Measurements from ENCODE around the gene SLIT3. TPM values are rescaled to one million over a fixed set of nuclear protein-coding genes. Genes with fewer than 3 reads are reported as not detected.

Gene SLIT3
- total RNA-seq, 1 donor from 2014 or later: under 0.01 TPM

DNA sequence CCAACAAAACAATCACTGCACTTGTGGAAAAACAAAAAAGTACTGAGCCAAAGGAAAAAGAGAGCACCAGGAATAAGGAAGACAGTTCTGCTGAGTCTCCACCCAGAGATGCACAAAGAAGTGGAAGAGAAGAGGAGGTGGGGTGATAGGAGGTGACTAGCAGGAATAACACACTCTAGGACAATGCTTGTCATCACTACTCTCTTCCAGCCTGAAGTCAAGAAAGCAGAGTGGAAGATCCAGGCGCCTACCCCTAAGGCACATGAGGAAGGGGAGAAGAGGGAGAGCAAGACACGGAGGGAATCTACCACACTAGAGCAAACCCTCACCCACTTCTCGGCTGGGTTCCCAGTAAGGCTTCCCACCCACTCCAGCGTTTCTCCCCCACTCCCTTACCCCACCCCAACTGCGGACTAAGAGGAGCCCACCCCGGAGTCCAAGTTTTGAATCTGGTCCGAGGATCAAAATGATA, 1.7 kb downstream of the SLIT3 start:
- DNase-seq (ENCODE audit: low read depth in 2 of 2): no peak

DNA sequence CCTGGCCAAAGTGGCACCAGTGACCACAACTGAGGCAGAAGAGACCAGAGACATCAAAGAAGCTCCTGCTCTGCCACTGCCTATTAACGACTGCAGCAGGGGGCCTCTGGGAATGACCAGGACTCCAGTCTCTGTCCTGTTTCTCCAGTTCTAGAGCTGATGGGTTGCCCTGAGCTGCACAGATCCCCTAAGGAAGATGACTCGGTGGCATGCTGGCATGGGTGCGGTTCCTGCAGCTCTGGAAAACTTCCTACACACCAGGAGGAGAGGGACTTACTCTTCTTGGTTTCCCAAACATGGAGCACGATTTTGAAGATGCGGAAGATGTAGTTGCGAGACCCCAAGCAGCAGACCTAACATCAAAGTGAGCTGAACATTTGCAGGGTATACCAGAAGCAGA, 2.7 kb downstream of the SLIT3 start:
- no peak for DNase-seq (ENCODE audit: low read depth in 2 of 2)

DNA sequence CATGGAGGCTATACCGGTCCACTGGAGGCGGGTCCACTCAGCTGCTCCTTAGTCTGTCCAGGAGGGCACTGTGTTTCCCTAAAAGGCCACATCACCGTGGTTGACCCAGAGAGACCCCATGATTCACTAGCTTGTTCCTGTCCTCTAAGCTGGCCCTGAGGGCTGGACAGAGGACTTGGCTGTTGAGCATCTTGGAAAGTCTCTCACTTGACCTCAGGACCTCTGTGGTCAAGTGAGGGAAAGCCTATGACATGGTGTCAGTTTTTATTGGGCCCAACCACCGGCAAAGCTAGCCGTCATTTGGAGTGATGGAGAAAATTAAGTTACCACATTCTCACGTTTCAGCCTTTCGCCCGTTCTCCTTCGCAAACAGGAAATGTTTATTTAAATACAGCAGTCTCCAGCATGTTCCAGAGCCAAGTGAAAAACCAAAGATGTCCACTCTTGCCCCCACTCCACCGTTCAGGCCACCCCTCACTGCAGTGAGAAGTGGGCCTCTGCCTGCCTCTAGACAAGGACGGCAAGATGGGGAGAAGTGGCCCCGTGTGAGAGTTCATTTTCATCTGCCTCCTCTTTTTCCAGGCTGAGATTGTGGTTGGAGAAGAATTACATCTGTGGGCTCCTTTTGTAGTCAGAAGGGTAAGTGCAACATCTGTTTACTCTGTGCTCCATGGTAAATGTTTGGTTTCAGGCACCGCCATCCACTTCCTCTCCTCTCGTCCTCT, 4.4 kb downstream of the SLIT3 start:
- no peak for DNase-seq (ENCODE audit: low read depth in 2 of 2)

DNA sequence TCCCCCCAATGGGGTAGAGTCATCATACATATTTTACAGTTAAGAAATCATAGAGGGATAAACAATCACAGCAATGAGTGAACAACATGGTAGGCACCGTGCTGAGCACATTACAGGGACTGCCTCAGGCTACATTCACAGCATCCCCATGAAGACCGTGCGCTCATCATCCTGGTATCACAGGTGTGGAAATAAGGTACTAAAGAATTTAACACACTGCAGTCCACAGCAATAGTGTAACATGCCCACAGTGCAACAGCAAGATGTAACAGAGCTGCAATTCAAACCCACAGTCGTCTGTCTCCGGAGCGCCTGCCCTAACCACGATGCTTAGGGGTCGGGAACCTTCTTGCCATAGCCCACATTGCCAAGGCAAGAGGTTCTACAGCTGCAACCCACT, 5.6 kb downstream of the SLIT3 start:
- no peak for DNase-seq (ENCODE audit: low read depth in 2 of 2)

DNA sequence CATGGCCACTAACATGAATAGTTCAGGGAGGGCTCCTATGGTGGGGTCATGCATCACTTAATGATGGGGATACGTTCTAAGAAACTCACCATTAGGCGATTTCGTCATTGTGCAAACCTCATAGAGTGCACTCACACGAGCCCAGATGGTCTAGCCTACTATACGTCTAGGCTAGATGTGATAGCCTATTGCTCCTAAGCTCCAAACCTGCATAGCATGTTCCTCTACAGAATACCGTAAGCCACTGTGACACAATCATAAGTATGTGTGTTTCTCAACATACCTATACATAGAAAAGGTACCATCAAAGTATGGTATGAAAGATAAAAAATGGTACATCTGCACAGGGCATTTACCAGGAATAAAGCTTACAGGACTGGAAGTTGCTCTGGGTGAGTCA, 6.3 kb downstream of the SLIT3 start:
- no peak for DNase-seq (ENCODE audit: low read depth in 2 of 2)

DNA sequence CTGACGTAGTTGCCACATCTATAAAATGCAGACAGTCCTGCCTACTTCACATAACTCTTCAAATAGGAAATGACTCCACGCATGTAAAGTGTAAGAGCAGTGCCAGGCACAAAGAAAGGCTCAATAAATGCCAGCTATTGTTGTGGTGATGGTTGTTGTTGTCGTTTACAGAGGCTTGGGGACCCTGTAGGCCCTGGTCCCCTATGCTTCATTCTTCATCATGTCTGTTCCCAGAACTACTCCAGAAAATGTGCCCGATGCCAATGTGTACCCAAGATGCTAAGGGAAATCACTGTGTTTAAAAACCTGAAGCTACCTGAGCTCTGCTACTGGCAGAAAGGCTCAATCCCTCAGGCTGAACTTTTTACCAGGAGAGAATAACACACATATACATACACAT, 9.1 kb downstream of the SLIT3 start:
- no peak for DNase-seq (ENCODE audit: low read depth in 2 of 2)

DNA sequence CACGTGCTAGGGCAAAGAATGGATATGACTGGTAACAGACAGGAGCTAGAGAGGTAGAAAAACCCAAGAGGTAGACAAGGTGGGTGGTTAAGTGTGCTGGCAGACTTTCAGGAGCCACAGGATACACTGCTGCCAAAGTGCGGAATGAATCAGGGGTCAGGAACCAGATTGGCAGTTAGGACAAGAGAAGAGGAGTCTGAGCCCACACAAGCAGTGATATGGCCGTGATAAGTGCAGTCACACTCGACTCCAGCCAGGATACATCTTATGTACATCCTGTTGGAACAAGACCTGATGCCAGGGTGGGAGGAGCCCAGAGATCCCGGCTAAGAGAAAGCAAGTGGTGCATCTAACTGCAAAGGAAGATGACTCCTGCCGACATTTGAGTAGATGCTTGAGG, 10.0 kb downstream of the SLIT3 start:
- DNase-seq (ENCODE audit: low read depth in 2 of 2): no peak

DNA sequence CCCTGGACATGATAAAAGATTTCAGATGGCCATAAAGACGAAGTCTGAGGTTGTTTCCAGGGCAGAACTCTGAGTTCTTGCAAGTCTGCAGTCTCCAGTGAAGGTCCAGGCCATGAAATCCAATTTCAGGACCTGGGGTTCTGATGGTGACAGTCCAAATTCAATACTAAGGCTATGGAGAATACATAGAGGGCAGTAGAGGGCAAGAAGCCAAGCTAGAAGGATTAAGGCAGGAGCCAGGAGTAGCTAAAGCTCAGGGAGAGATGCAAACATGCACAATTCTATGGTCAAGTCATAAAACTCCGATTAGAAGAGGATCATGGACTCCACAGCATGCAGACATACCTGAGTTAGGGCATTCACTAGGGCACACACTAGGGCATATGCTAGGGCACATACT, 11.4 kb downstream of the SLIT3 start:
- no peak for DNase-seq (ENCODE audit: low read depth in 2 of 2)

DNA sequence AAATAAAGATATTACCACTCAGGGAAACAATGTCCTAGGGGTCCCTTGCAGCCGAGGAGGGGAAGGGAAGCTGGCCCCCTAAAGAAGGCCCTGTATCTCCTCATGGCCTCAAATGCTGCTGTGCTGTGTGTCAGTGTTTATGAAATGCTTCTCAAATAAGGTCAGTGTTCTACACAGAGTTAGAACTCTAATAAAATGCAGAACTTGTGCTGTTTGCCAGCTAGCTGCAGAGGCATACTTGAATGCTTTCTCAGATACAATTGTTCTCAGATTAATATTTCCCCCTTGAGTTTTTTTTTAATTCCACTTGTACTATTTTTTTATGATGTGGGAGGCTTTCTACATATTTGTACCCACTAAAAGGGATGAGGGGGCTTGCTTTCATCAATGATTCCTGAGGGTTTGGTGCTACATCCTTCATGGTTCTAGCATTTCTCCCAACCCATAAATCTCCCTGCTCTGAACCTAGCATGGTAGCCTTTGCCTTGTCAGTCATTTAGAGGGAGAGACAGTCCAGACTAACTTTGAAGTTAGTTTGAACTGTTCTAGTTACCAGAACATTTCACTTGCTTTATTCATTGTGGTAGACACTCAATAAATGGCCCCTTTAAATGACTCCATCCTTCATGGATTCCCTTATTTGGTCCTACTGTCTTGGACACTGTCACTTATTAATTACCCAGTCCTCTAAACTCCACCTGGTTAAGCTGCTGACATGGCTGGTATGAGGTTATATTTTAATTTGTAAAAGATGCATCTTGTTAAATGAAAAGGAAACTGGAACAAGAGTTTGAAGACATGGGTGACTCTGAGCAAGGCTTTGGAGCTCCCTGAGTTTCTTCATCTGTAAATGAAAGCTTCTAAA, 12.6 kb downstream of the SLIT3 start:
- no peak for DNase-seq (ENCODE audit: low read depth in 2 of 2)

DNA sequence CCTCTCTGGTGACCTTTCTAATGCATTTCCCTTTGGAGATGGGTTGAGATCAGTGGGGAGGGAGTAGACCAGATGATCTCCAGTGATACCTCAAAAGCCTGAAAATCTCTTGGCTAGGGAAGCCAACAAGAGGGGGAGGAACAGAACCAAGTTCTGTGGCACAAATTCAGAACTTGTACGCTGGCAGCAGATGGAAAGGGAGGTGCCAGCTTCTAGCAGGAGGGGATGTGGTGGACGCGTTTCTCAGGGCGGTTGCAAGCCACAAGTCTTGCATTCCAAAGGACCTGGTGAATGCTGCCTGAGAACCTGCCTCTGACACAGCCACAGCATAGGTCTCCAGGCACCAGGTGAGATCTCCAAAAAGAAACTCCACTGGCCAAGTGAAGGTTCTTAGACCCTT, 13.4 kb downstream of the SLIT3 start:
- no peak for DNase-seq (ENCODE audit: low read depth in 2 of 2)

DNA sequence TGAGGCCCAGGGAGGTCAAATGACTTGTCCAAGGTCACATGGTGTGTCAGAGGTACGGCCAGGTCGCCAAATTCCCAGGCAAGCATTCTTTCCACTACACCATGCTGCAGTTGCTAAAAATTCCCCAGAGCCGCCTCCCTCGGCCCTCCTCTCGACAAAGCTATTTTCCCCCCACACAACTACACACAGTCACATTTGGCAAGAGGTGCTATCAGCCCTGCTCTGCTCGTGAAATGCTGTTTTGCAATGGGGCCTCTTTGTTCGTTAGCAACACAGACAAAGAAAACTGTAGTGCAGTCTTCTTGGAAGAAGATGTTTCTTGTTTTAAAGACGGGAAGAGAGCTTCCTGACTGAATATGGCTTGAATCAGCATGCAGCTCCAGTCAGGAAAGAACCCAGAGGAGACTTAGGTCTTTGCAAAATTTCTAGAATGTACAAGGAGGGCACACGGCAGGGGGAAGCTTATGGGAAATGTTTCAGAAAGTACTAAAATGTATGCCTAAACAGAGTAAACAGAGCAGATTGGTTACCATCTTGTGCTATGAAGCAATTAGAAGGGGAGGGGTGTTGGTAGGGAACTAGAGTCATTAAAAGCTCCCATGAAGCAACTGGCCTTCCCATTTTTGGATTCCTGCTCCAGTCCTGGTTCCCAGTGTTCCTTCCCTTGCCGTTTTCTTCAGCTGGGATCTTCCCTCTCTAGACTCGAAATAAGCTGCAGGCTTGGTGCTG, 14.2 kb downstream of the SLIT3 start:
- no peak for DNase-seq (ENCODE audit: low read depth in 2 of 2)

DNA sequence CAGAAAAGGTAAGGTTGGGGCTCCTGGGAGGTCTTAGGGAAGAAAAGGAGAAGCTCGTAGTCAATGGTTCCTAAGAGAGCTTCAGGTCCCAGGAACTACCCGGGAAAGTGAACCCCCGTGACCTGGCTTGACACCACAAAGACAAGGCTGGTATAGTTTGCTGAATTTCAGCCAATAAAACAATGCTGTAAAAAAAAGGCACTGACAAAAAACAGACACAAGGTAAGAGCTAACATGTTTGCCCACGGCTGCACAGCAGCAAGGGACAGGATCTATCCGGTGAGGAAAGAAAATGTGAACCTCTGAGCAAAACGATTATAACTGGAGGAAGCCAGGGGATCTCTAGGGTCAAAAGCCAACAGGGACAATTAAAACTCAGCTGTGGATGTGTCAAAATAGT, 17.1 kb downstream of the SLIT3 start:
- DNase-seq (ENCODE audit: low read depth in 2 of 2): no peak

DNA sequence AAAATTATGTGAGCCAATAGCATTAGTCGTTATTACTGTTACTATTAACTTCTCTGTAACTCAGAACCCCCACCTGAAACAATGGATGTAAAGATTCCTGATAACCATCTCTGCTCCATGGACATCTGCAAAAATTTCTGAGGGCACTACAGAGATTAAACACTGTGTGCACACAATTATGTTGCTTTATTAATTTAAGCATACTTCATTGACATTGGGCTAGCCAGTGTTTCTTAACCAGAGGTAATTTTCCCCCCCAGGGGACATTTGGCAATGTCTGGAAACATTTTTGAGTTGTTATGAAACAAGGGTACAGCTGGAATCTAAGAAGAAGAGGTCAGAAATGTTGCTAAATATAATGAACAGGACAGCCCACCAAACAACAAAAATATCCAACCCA, 19.3 kb downstream of the SLIT3 start:
- DNase-seq (ENCODE audit: low read depth in 2 of 2): no peak

DNA sequence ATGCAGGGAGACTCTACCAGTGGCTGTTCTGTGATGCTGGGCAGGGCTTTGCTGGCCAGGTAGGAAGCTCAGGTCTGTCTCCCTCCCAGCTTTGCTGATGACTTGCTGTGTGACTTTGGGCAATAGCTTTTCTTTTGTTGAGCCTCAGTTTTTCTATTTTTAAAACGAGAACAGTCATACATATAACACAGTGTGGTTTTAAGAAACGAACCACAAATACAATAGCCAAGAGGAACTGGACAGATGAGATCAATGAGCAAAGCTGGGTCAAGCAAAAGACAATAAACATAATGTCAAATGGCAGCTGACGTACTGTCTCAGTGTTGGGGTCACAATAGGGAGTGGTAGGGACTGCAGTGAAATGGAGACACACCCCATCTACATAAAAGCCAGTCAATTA, 20.2 kb downstream of the SLIT3 start:
- DNase-seq (ENCODE audit: low read depth in 2 of 2): no peak

DNA sequence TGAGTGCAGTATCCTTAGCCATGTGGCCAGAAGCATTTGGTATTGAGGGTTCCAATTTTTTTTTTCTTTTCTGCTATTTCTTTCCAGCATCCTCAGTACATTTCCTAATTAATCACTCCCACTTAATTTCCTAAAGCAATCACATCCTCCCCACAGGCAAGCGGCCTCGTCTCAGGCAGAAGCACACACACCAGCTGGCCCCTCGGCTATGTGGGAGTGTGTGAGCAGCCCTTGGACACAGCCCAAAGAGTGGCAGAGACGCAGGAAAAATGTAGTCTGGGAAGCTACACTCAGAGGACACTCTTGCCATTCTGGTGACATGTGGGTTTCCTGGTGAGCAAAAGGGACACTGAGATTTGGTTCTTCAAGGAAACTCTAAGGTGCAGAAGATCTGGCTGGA, 20.7 kb downstream of the SLIT3 start:
- DNase-seq (ENCODE audit: low read depth in 2 of 2): no peak

DNA sequence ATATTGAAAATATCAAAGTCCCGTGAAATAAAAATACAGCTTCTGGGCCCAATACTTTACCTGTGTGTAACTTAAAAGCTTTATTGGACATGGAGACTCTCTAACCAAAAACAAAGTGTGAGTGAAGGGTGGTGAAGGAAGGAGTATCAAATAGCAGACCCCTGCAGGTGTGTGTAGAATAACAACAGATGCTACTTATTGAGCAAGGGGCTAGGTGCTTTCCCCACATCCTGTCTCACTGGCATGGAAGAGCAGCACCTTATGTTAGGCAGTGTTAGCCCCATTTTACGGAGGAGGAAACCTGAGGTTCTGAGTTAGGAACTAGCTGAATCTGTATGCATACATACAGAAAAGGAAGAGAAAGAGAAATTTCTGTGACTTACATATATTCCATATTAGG, 21.8 kb downstream of the SLIT3 start:
- DNase-seq (ENCODE audit: low read depth in 2 of 2): no peak

DNA sequence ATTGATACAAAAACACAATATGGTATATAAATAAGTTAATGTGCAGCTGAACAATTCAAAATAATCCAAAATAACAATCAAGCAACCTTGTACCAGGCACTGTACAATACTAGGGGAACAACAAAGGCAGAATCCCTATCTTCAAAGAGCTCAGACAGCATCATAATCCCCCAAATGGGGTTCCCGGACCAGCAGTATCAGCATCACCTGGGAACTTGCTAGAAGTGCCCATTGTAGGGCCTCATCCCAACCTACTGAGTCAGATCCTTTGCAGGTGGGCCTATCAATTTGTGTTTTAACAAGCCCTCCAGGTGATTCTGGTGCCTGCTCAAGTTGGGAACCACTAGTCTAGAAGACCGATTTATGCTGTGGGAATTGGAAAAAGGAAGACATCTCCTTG, 27.1 kb downstream of the SLIT3 start:
- no peak for DNase-seq (ENCODE audit: low read depth in 2 of 2)

DNA sequence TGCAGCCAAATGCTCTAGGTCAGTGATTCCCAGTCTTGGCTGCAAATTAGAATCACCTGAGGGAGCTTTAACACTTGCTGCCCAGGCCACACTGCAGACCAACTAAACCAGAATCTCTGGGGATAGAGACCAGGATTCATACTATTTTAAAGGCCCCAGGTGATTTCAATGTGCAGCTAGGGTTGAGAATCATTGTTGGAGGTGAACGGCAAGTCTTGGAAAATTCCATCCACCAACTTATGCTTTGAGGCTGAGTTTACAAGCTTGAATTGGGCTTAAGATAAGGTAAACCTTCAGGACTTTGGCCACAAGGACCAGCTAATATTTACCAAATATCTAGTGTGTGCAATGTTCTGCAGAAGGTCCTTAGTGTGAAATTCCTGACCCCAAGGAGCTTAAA, 27.5 kb downstream of the SLIT3 start:
- DNase-seq (ENCODE audit: low read depth in 2 of 2): no peak

DNA sequence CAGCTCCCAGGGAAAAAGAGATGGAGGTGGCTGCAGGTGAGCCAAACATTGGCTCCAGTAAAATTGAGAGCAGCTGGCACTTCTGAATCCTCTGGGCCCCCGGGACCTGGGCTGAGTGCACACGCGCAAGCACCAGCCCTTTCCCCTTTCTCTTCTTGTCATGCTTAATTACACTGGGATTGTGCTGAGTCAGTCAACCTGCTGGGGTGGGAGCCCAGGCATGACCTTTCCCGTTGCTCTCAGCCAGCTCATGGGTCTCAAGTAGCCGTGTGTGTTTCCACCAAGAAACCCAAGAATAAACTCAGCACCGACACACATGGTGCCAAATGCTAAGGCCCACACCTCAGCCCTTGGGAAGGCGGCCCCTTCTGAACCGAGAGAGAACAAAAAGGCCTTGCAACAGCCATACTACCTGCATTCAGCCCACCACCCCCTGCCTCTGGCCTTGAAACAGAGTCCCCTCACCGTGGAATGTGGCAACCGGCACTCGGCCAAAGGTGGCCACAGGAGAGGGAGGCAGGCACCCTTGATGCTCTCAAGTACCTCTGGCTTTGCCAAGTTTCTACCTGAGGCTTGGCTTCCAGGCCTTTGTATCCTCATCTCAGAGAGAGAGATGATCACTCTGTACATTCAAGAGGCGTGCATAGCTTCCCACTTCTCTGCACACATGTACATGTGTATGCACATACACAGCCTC, 28.1 kb downstream of the SLIT3 start:
- DNase-seq (ENCODE audit: low read depth in 2 of 2): no peak

DNA sequence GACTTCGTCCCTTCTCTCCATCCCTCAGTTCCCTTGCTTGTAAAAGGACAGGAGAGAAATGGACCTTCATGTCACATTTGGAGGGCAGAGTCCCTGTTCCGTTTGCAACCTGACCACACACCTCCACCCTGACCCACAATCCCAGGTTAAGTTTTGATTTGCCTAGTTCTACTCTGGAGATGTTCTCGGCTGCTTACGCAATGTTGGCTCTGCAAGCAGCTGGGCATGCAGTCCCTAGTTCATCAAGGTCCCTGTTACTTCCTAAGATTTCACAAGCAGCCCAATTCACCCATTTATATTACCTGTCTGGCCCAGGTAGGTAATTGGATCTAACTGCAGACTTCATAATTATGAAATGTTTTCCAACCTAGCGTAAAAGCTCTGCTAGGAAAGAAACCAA, 28.8 kb downstream of the SLIT3 start:
- DNase-seq (ENCODE audit: low read depth in 2 of 2): no peak

DNA sequence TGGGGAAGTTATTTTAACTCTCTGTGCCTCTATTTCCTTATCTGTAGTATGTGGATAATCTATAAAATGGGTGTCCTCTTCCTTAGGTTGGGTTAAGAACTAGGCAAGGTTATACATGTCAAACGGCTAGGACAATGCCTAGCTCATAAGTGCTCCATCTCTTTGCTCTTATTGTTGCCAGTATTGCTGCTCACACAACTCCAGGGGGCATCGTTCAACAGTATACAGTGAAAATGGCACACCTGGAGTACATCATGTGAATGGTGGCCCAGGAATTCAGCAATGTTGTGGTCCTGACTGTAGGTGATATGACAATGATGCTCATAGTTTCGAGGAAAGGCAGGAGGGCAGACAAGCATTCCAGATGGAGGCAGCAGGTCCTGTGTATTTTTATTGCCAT, 30.1 kb downstream of the SLIT3 start:
- no peak for DNase-seq (ENCODE audit: low read depth in 2 of 2)

DNA sequence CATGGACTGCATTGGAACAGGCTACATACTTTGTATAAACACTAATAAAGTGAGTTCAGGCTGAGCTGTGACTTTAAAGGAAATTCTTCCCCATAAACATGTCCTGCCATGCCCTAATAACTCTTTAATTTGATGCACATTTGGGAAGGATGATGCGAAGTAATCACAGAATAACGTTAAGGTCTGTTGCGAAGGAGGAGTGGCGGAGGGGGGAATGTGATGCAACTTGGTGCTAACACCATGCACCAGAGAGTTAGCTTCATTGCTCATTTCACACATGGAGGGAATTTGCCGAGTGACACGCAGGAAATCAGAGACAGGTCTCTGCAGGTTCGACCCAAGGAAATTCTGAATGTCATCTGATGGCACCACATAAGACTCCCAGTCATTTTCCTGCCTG, 32.9 kb downstream of the SLIT3 start:
- DNase-seq (ENCODE audit: low read depth in 2 of 2): no peak
